Mucosa of rectum (tissue), 2 donors: Measurements from ENCODE around the gene CCDC171.

Experiments
- H3K27ac ChIP-seq, 2 donors: one replicate each; pipeline ENCODE4 v1.7.0; 2013; ENCODE audit warnings: inconsistent platforms in 2 of 2, low read depth in 2 of 2, low read length in 2 of 2
- H3K27me3 ChIP-seq, 2 donors: one replicate each; pipeline ENCODE4 v1.7.0; 2013; ENCODE audit warnings: low read length in 2 of 2; ENCODE audit not compliant: control insufficient read depth in 2 of 2, insufficient read depth in 2 of 2
- H3K36me3 ChIP-seq, 2 donors: one replicate each; pipeline ENCODE4 v1.7.0; 2013; ENCODE audit warnings: low read length in 2 of 2; ENCODE audit not compliant: control insufficient read depth in 2 of 2, insufficient read depth in 2 of 2
- H3K4me1 ChIP-seq, 2 donors: one replicate each; pipeline ENCODE4 v1.7.0; 2013; ENCODE audit warnings: low read length in 2 of 2, mild to moderate bottlenecking in 1 of 2; ENCODE audit not compliant: control insufficient read depth in 2 of 2, insufficient read depth in 2 of 2
- H3K4me3 ChIP-seq, 2 donors: one replicate each; pipeline ENCODE4 v1.7.0; 2013; ENCODE audit warnings: low read length in 2 of 2
- H3K9ac ChIP-seq, 2 donors: one replicate each; pipeline ENCODE4 v1.7.0; 2013; ENCODE audit warnings: low read length in 2 of 2, low read depth in 1 of 2, mild to moderate bottlenecking in 1 of 2
- H3K9me3 ChIP-seq, 2 donors: one replicate each; pipeline ENCODE4 v1.7.0; 2013; ENCODE audit warnings: low read length in 2 of 2; ENCODE audit not compliant: control insufficient read depth in 2 of 2
- donor health status: healthy.
- donor health status: Normal muscosa, but diverticular disease.

CCDC171 gene

DNA sequence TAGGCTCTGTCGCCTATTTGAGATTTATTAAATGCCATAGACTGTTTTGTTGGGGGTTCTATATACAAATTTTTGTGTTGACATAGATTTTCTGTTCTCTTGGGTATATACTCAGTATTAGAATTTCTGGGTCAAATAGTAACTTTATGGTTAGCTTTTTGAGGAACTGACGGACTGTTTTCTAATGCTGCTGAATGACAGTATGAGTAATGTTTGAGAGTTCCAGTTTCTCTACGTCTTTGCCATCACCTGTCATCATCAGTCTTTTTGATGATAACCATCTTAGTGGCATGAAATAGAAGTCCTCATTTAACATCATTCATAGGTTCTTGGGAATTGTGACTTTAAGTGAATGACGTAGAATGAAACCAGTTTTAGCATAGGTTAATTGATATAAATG is 60.1 kb downstream of the CCDC171 start:
- no peaks in the 10 kb centered on the region for H3K36me3 ChIP-seq
- no peaks in the 10 kb centered on the region for H3K9me3 ChIP-seq
- no peaks in the 10 kb centered on the region for H3K27me3 ChIP-seq
- H3K4me1 ChIP-seq: no peaks in the 10 kb centered on the region
- no peak overlapping the region for H3K9ac ChIP-seq
- H3K4me3 ChIP-seq: no peak overlapping the region
- H3K27ac ChIP-seq: no peak overlapping the region

DNA sequence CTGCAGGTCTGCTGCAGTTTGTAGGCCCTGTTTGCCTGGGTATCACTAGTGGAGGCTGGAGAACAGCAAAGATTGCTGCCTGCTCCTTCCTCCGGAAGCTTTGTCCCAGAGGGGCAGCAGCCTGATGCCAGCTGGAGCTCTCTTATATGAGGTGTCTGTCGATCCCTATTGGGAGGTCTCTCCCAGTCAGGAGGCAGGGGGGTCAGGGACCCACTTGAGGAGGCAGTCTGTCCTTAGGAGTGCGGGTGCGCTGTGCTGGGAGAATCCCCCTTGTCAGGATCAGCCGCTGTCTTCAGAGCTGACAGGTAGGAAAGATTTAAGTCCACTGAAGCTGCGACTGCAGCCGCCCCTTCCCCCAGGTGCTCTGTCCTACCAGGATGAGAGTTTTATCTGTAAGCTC is 64.9 kb downstream of the CCDC171 start:
- no peaks in the 10 kb centered on the region for H3K9me3 ChIP-seq
- no peaks in the 10 kb centered on the region for H3K36me3 ChIP-seq
- no peaks in the 10 kb centered on the region for H3K4me1 ChIP-seq
- no peak overlapping the region for H3K9ac ChIP-seq
- no peak overlapping the region for H3K4me3 ChIP-seq
- no peaks in the 10 kb centered on the region for H3K27me3 ChIP-seq
- no peak overlapping the region for H3K27ac ChIP-seq

DNA sequence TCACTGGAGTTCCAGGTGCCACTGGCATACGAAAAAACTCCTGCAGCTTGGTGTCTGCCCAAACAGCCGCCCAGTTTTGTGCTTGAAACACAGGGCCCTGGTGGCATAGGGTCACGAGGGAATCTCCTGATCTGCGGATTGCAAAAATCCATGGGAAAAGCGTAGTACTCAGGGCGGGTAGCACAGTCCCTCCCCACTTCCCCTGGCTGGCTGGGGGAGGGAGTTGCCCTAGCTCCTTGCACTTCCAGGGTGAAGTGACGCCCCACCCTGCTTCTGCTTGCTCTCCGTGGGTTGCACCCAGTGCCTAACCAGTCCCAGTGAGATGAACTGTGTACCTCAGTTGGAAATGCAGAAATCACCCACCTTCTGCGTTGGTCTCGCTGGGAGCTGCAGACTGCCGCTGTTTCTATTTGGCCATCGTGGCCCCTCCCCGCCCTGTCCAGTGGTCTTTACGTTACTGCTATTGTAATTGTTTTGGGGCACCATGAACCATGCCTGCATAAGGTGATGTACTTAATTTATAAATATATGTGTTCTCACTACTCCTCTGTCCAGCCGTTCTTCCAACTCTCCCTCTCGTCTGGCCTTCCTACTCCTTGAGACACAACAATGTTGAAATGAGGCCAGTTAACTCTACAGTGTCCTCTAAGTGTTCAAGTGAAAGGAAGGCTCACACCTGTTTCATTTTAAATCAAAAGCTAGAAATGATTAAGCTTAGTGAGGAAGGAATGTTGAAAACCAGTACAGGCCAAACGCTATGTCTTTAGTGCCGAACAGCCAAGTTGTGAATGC is 65.9 kb downstream of the CCDC171 start:
- Histone ChIP-seq H3K36me3 (no peaks in the 10 kb centered on the region), H3K4me3 (no peak overlapping the region), H3K9me3 (no peaks in the 10 kb centered on the region), H3K27ac (no peak overlapping the region), H3K9ac (no peak overlapping the region), H3K27me3 (no peaks in the 10 kb centered on the region), H3K4me1 (no peaks in the 10 kb centered on the region)

DNA sequence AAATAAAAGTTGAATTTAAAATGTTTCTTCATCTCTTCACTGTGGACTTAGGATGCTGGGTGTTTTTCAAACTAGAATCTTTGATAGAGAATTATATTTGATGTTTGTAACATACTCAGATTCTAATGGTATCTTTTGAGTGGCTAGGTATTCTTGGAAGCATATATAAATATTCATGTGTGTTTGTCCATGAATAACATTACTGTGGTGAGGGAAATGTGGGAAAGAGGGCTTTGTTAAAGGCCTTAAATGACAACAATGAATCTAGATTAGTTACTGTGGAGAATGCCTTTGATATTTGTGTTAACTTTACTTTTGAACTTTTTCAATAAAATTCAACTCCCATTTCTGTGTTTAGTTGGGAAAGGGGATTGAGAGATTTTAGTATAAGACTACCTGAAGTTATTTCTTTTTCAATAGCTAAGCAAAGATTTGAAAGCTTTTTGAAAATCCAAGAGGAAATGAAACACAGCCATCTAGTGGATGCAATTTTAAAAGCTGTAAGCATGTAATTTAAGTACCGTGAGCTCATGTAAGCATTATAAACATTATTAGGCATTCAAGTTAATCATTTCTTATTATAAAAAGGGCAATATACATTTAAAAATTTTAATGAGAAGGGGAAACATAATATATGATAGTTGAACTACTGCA is 69.6 kb downstream of the CCDC171 start:
- H3K27me3 ChIP-seq: no peaks in the 10 kb centered on the region
- H3K27ac ChIP-seq: no peak overlapping the region
- no peaks in the 10 kb centered on the region for H3K9me3 ChIP-seq
- no peak overlapping the region for H3K4me3 ChIP-seq
- no peaks in the 10 kb centered on the region for H3K36me3 ChIP-seq
- H3K9ac ChIP-seq: no peak overlapping the region
- H3K4me1 ChIP-seq: no peaks in the 10 kb centered on the region

DNA sequence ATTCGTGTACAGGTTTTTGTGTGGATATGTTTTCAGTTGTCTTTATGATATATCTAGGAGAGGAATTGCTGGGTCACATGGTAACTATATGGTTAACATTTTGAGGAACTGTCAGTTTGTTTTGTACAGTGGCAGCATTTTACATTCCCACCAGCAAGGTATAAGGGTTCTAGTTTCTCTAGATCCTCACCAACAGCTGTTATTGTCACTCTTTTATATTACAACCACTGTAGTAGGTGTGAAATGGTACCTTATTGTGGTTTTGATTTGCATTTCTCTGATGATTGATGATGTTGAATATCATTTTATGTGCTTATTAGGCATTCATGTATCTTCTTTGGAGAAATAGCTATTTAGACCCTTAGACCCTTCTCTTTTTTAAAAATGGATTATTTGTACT is 82.9 kb downstream of the CCDC171 start:
- no peaks in the 10 kb centered on the region for H3K27me3 ChIP-seq

DNA sequence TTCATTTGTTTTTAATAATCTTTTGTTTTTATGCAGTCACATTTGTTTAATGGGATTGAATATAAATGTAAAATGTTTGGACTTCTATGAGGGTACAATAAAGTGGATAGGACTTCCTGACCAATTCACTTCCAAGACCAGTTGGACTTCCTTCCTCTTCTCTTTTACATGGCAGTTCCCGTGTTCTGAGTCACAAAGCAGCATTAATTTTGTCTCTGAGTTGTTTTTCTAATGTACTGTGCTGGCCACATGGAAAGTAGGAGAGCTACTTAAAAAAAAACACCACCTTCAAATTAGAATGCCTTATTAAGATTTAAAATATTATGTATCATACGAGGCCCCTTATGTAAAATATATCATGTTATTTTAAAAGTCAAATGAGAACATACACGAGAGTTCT is 87.3 kb downstream of the CCDC171 start:
- no peaks in the 10 kb centered on the region for H3K36me3 ChIP-seq
- H3K9ac ChIP-seq: no peak overlapping the region

More for the DNA sequence above, 82.9 kb downstream of the CCDC171 start:
- no peak overlapping the region for H3K9ac ChIP-seq
- H3K27ac ChIP-seq: no peak overlapping the region
- H3K9me3 ChIP-seq: no peaks in the 10 kb centered on the region
- no peaks in the 10 kb centered on the region for H3K36me3 ChIP-seq
- no peaks in the 10 kb centered on the region for H3K4me1 ChIP-seq
- no peak overlapping the region for H3K4me3 ChIP-seq

DNA sequence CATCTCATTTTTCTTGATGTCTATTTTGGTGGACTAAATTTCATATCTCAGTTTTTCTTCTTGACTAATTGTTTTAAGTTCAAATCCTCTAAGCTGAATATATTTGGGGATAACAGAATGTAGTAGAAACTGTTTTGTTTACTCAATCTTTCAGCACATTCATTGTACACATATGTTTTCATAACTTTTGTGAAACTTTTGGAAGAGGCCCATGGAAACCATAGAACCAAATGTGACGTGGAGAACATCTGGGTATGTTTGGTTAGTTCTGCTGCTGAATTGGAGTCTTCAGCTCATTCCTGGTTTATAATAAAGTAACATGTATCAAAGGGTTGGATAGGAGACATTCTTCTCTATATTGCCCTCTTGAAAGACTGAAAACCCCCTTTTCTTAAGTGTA is 88.4 kb downstream of the CCDC171 start:
- no peaks in the 10 kb centered on the region for H3K27me3 ChIP-seq
- H3K9ac ChIP-seq: no peak overlapping the region
- H3K4me3 ChIP-seq: no peak overlapping the region
- no peak overlapping the region for H3K27ac ChIP-seq
- no peaks in the 10 kb centered on the region for H3K36me3 ChIP-seq
- no peaks in the 10 kb centered on the region for H3K9me3 ChIP-seq
- H3K4me1 ChIP-seq: no peaks in the 10 kb centered on the region

More for the DNA sequence above, 87.3 kb downstream of the CCDC171 start:
- H3K4me3 ChIP-seq: no peak overlapping the region
- no peaks in the 10 kb centered on the region for H3K27me3 ChIP-seq
- no peaks in the 10 kb centered on the region for H3K9me3 ChIP-seq
- H3K4me1 ChIP-seq: no peaks in the 10 kb centered on the region
- H3K27ac ChIP-seq: no peak overlapping the region

DNA sequence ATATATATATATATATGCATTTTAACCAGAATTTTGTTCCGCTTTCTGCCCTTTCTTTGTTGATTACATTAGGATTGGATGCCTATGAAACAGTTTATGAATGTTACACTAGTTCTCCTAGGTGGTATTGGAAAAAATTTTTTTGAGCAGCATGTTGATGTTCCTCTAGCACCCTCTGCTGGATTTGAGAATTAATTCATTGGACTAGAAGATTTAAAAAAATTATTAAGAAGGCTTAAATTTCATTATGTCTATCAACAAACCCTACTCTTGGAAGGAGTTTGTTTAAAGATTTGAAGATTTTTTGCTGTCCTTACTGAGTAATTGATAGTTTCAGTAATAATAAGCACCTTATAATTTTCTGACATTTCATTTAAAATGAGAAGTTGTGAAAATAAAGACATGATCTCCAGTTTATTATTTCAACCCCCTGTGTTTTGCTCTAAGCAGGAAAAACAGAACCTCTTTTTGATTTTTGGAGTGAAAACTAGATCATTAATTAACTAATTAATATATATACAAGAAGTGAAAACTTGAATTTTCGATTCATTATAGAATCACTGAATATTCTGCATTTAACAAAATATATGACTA is 89.6 kb downstream of the CCDC171 start:
- no peaks in the 10 kb centered on the region for H3K36me3 ChIP-seq
- no peak overlapping the region for H3K9ac ChIP-seq
- H3K9me3 ChIP-seq: no peaks in the 10 kb centered on the region
- no peak overlapping the region for H3K27ac ChIP-seq
- H3K4me3 ChIP-seq: no peak overlapping the region
- H3K27me3 ChIP-seq: no peaks in the 10 kb centered on the region
- H3K4me1 ChIP-seq: no peaks in the 10 kb centered on the region

DNA sequence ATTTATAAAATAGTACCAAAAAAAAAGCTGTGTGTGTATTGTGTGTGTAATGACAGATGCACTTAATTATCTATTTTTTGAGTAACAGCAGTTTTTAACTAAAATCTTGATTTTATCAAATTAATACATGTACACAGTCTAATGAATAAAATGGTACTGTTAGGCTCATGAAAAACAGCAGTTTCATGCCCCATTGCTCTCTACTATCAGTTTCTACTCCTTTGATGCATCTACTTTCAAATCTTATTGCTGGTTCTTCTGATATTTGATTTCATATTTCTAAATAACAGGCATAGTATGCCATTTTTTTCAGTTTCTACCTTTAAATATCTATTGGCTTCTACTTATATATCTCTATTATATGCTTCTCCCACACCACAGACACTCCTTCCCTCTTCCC is 117.4 kb downstream of the CCDC171 start:
- Histone ChIP-seq H3K9me3 (no peaks in the 10 kb centered on the region), H3K9ac (no peak overlapping the region), H3K36me3 (no peaks in the 10 kb centered on the region), H3K27ac (no peak overlapping the region), H3K4me3 (no peak overlapping the region), H3K4me1 (no peaks in the 10 kb centered on the region), H3K27me3 (no peaks in the 10 kb centered on the region)

DNA sequence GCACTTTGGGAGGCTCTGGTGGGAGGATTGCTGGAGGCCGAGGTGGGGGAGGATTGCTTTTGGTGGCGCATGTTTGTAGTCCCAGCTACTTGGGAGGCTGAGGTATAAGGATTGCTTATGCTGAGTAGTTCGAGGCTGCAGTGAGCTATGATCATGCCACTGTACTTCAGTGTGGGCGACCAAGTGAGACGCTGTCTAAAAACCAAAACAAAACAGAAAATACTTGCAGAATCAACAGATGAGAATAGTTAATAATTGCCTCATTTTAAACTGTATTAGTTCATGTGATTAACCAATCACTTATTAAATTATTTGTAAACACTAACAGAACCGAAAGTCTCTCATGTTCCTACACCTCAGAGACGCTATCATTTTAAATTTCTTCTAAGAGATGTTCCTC is 118.1 kb downstream of the CCDC171 start:
- Histone ChIP-seq H3K9ac (no peak overlapping the region), H3K4me3 (no peak overlapping the region), H3K9me3 (no peaks in the 10 kb centered on the region), H3K36me3 (no peaks in the 10 kb centered on the region), H3K4me1 (no peaks in the 10 kb centered on the region), H3K27me3 (no peaks in the 10 kb centered on the region), H3K27ac (no peak overlapping the region)
